Motor neuron (in vitro differentiated cells): ENCODE data around the gene EYS. TPM values are rescaled to one million over a fixed set of nuclear protein-coding genes. Genes with fewer than 3 reads are reported as not detected.
"Not testable (repeated sequence)": the region's sequence is repeated elsewhere in the genome, so short reads cannot be mapped to it uniquely, and the experiment has no call there.

Experiments
- ATAC-seq, 8 experiments: fragments of 200-7000 bp; cut with Tn5 transposase; replicated peaks in 6 of 8; 2 replicates each; pipeline ENCODE4 v1.8.0; 2021; ENCODE audit warnings: mild to moderate bottlenecking in 8 of 8, moderate library complexity in 8 of 8
- H3K27ac ChIP-seq, 2 donors: fragments of 250-450 bp; sonication (Bioruptor Pico); 2 replicates each; pipeline ENCODE4 v1.9.0; 2021; ENCODE audit warnings: antibody characterized with exemption in 2 of 2, mild to moderate bottlenecking in 2 of 2, moderate library complexity in 1 of 2
- H3K4me1 ChIP-seq, 2 donors: fragments of 250-450 bp; sonication (Bioruptor Pico); replicated peaks in 1 of 2; 2 replicates each; pipeline ENCODE4 v1.6.1; 2021; ENCODE audit warnings: antibody characterized with exemption in 2 of 2, mild to moderate bottlenecking in 2 of 2, moderate library complexity in 1 of 2
- H3K4me3 ChIP-seq, 5 donors: fragments of 250-450 bp; sonication (Bioruptor Pico); 2 replicates each; pipeline ENCODE4 v1.9.0; 2021; ENCODE audit warnings: antibody characterized with exemption in 5 of 5, mild to moderate bottlenecking in 5 of 5, moderate library complexity in 4 of 5
- WGBS, 10 experiments: fragments of 450-650 bp; shearing (Covaris generic); methylation state at CpG; one replicate each; pipeline ENCODE4 v1.0.0; 2022; 5-methylcytosine and 5-hydroxymethylcytosine counted together
- in situ Hi-C, 9 experiments: fragments of 400-800 bp; cut with MboI; loops; one replicate each; pipeline ENCODE4 v1.15.0; 2021; ENCODE audit warnings: low sequenced_read_pairs in 9 of 9, low pct_unique_long_range_greater_than_20kb in 2 of 9; ENCODE audit not compliant: unreplicated experiment in 9 of 9
- total RNA-seq, 8 experiments: library from RNA; unstranded; fragments of 300-600 nt; gene quantifications; 2 replicates each; pipeline versions ENCODE4 v1.2.3 to v1.2.4, GENCODE V29; 2022

Gene EYS
- total RNA-seq, 8 experiments from 2014 or later = 0.71 to 3.7 (median 1.2) TPM

GRCh38 chr6:64072686-64073085 is 1634.3 kb downstream of the EYS start:
- in situ Hi-C loops = no loop called here
- 0 to 100% (median 70%) methylated on average over 1 of the region's 1 CpG; no CpG with 5 or more reads in 1 of the 10 experiments for WGBS, 10 experiments
- Histone ChIP-seq H3K4me1 (peaks cover 0 to 4% of the 10 kb centered on the region in 2 donors), H3K27ac (no peak overlapping the region), H3K4me3 (no peak overlapping the region)
- no peak for ATAC-seq

- Histone ChIP-seq H3K27ac (no peak overlapping the region), H3K4me3 (no peak overlapping the region), H3K4me1 (no peaks in the 10 kb centered on the region)
- in situ Hi-C loops = no loop called here
- WGBS, 10 experiments = 33 to 100% (median 84%) methylated on average over 1 of the region's 1 CpG; no CpG with 5 or more reads in 2 of the 10 experiments
- ATAC-seq = no peak
These were observed 1642.1 kb downstream of the EYS start for GRCh38 chr6:64064919-64065318.

DNA sequence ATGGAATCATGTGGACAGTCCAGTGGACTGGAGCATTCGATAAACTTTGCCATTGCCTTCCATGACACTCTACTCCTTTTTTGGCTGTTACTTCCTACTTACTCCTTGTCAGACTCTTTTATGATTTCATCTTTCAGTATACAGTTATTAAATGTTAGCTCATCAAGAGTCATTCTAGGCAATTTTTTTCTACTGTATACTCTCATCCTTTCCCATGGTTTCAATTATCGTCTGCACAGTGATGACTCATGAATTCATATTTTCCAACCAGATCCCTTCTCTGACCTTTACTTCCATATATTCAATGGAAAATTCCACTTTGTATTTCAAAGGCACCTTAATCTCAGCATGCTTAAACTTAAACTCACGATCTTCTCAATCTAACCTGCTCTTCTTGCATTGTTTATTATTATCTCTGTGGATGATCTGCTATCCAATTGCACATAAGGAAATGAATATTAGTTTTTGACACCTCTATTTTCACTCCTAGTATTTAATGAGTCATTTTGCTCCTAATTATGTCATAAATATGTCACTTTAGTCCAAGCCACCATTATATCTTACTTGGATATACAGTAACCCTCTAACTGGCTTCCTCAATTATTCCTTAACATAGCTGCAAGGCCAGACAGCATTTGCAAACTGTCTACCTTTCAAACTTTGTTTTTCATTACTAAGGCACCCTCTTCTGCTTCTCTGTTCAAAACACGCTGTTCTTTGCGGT is 1643.9 kb downstream of the EYS start:
- WGBS, 10 experiments = 48 to 97% (median 79%) methylated on average over 2 to 5 of the region's 5 CpGs
- Histone ChIP-seq H3K27ac (no peak overlapping the region), H3K4me1 (no peaks in the 10 kb centered on the region), H3K4me3 (no peak overlapping the region)
- in situ Hi-C loops = no loop called here
- ATAC-seq = peak in 3 of 8 experiments; percentile 12 to 58 (median 39)

DNA sequence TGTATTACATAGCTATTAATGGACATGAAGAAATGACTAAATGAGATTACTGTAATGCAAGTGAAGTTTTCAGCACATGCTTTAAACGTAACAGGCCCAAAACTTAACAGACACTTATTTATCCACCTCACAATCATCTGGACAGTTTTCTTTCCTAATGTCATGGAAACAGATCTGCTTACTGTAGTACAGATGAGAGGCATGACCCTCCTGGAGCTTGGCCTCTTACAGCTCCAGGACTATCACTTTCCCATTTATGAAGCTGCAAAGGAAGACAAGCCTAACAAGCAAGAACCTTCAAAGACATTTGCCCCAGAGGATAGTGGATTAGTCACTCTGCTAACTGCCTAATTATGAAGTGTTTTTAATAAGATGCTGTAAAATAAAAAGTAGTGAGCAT is 1652.2 kb downstream of the EYS start:
- WGBS, 10 experiments = 0 to 100% (median 50%) methylated on average over 1 of the region's 1 CpG; no CpG with 5 or more reads in 5 of the 10 experiments
- Histone ChIP-seq H3K27ac (no peak overlapping the region), H3K4me1 (no peaks in the 10 kb centered on the region), H3K4me3 (no peak overlapping the region)
- peak in 1 of 8 experiments; percentile 34 for ATAC-seq
- in situ Hi-C loops = no loop called here

DNA sequence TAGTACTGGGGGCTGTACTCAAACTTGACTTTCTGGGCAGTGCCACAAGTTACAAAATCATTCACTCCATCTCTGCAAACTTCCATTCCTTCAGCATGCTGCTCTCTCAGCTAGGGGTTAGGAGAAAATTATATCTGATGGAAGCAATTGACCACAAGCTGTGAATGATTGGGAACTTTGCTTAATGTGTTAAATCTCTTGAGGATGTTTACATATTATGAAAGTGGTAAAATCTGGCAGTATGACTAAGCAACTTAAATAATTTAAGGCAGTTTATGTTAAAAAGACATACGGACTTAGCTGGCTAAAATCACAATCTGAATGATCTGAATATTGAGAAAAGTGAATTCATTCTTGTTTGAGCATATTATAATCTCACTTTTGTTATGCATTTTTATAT is 1656.4 kb downstream of the EYS start:
- H3K4me1 ChIP-seq = peaks cover 0 to 9% of the 10 kb centered on the region in 2 donors
- WGBS, 10 experiments = 0 to 56% (median 0%) methylated on average over 1 of the region's 1 CpG; no CpG with 5 or more reads in 5 of the 10 experiments
- H3K27ac ChIP-seq = no peak overlapping the region
- peak in 3 of 8 experiments; percentile 48 to 68 (median 63) for ATAC-seq
- H3K4me3 ChIP-seq = no peak overlapping the region
- in situ Hi-C loops = no loop called here

DNA sequence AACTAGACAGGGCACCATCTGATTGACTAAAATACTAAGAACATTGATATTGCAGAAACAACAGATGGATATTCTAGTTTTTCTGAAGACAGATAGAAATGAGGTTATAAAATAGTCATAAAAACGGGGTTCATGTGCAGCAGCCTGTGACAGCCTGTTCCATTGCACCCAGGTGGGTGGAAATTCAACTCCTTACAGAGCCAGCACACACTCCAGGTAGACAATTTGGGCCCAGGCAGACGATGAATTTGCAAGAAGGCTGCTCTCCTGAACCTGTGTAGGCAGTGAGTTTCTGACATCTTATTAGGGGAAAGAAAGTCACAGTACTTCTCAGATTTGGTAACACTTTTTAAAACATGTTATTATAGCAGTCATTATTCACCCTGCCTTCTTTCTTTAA is 1657.3 kb downstream of the EYS start:
- Histone ChIP-seq H3K4me3 (no peak overlapping the region), H3K27ac (no peak overlapping the region), H3K4me1 (peaks cover 0 to 9% of the 10 kb centered on the region in 2 donors)
- no peak for ATAC-seq
- WGBS, 10 experiments = 0 to 60% (median 43%) methylated on average over 1 to 2 of the region's 2 CpGs; no CpG with 5 or more reads in 3 of the 10 experiments
- in situ Hi-C loops = no loop called here

GRCh38 chr6:64046746-64047208 is 1660.2 kb downstream of the EYS start:
- Histone ChIP-seq H3K4me3 (no peak overlapping the region), H3K4me1 (peaks cover 0 to 9% of the 10 kb centered on the region in 2 donors), H3K27ac (no peak overlapping the region)
- in situ Hi-C loops = no loop called here
- WGBS, 10 experiments = 0 to 70% (median 17%) methylated on average over 1 of the region's 1 CpG; no CpG with 5 or more reads in 1 of the 10 experiments
- ATAC-seq = no peak

- ATAC-seq = no peak
- in situ Hi-C loops = no loop called here
- Histone ChIP-seq H3K4me3 (no peak overlapping the region), H3K4me1 (peaks cover 0 to 4% of the 10 kb centered on the region in 2 donors), H3K27ac (no peak overlapping the region)
- 29 to 100% (median 79%) methylated on average over 1 to 2 of the region's 2 CpGs for WGBS, 10 experiments
These were observed 1665.7 kb downstream of the EYS start for GRCh38 chr6:64041373-64041772.

GRCh38 chr6:64040113-64040512 is 1666.9 kb downstream of the EYS start:
- Histone ChIP-seq H3K27ac (no peak overlapping the region), H3K4me1 (no peaks in the 10 kb centered on the region), H3K4me3 (no peak overlapping the region)
- in situ Hi-C loops = no loop called here
- WGBS, 10 experiments = 0 to 100% (median 55%) methylated on average over 1 of the region's 1 CpG; no CpG with 5 or more reads in 1 of the 10 experiments
- ATAC-seq = no peak

GRCh38 chr6:64037427-64037826 is 1669.6 kb downstream of the EYS start:
- peak in 3 of 8 experiments; percentile 41 to 79 (median 69) for ATAC-seq
- in situ Hi-C loops = no loop called here

GRCh38 chr6:64034910-64035655 is 1671.9 kb downstream of the EYS start:
- in situ Hi-C loops = no loop called here
- WGBS, 10 experiments = 0 to 100% (median 58%) methylated on average over 1 to 3 of the region's 3 CpGs; no CpG with 5 or more reads in 1 of the 10 experiments
- Histone ChIP-seq H3K4me1 (no peaks in the 10 kb centered on the region), H3K4me3 (no peak overlapping the region), H3K27ac (no peak overlapping the region)
- ATAC-seq = peak in 3 of 8 experiments; percentile 51 to 90 (median 84)

More at GRCh38 chr6:64037427-64037826, 1669.6 kb downstream of the EYS start:
- Histone ChIP-seq H3K27ac (no peak overlapping the region), H3K4me1 (no peaks in the 10 kb centered on the region), H3K4me3 (no peak overlapping the region)
- 0 to 89% (median 56%) methylated on average over 1 of the region's 1 CpG; no CpG with 5 or more reads in 3 of the 10 experiments for WGBS, 10 experiments

- no peak overlapping the region for H3K4me3 ChIP-seq
- no peaks in the 10 kb centered on the region for H3K4me1 ChIP-seq
- ATAC-seq = no peak
- H3K27ac ChIP-seq = no peak overlapping the region
- in situ Hi-C loops = no loop called here
- 36 to 100% (median 98%) methylated on average over 1 to 4 of the region's 4 CpGs; no CpG with 5 or more reads in 2 of the 10 experiments for WGBS, 10 experiments
These were observed 1672.7 kb downstream of the EYS start for GRCh38 chr6:64034291-64034690.

- in situ Hi-C loops, H3K27ac ChIP-seq, ATAC-seq, H3K4me3 ChIP-seq, H3K4me1 ChIP-seq: not testable (repeated sequence)
- 0 to 100% (median 100%) methylated on average over 1 to 7 of the region's 21 CpGs; no CpG with 5 or more reads in 5 of the 10 experiments for WGBS, 10 experiments
These were observed 1675.9 kb downstream of the EYS start for GRCh38 chr6:64030950-64031618.
